Measurements from ENCODE around the gene MED29.
A peak's percentile ranks its signal among the peaks of the same experiment; 100 is the strongest.

Gene MED29

GRCh38 chr19:39390751-39391437 is at the start of gene MED29, which contains the start of gene PAF1:
MED29 (plus strand) TSS chr19:39391378; CDS start chr19:39391423, 45 bp downstream.
PAF1 (minus strand) TSS chr19:39391106; CDS start chr19:39390864, 242 bp downstream.
- peak; percentile 90 for DNase-seq (ENCODE audit: low read depth)

- DNase-seq (ENCODE audit: low read depth), result peak; percentile 98
Measured at GRCh38 chr19:39341719-39342604, 49.2 kb upstream of the MED29 start, which contains the start of gene SAMD4B. SAMD4B (plus strand) TSS chr19:39342421; CDS start chr19:39356894, 14,473 bp downstream.

GRCh38 chr19:39342647-39343305 is 48.4 kb upstream of the MED29 start:
- no peak for DNase-seq (ENCODE audit: low read depth)

- no peak for DNase-seq (ENCODE audit: low read depth)
Measured at GRCh38 chr19:39345956-39346355, 45.2 kb upstream of the MED29 start.

- DNase-seq (ENCODE audit: low read depth), result no peak
Measured at GRCh38 chr19:39347332-39348164, 43.6 kb upstream of the MED29 start.

- DNase-seq (ENCODE audit: low read depth), result no peak
Measured at GRCh38 chr19:39349326-39349725, 41.9 kb upstream of the MED29 start.

- DNase-seq (ENCODE audit: low read depth), result no peak
Measured at GRCh38 chr19:39350156-39350555, 41.0 kb upstream of the MED29 start.

- DNase-seq (ENCODE audit: low read depth), result no peak
Measured at GRCh38 chr19:39351537-39352064, 39.6 kb upstream of the MED29 start.

- DNase-seq (ENCODE audit: low read depth), result no peak
Measured at GRCh38 chr19:39352381-39353255, 38.6 kb upstream of the MED29 start.

GRCh38 chr19:39355253-39355652 is 35.9 kb upstream of the MED29 start:
- DNase-seq (ENCODE audit: low read depth), result no peak

- DNase-seq (ENCODE audit: low read depth), result no peak
Measured at GRCh38 chr19:39356073-39356472, 35.1 kb upstream of the MED29 start.

- DNase-seq (ENCODE audit: low read depth), result no peak
Measured at GRCh38 chr19:39356647-39357046, 34.5 kb upstream of the MED29 start.

GRCh38 chr19:39359026-39359425 is 32.2 kb upstream of the MED29 start:
- no peak for DNase-seq (ENCODE audit: low read depth)

- no peak for DNase-seq (ENCODE audit: low read depth)
Measured at GRCh38 chr19:39360599-39360998, 30.6 kb upstream of the MED29 start.

- DNase-seq (ENCODE audit: low read depth), result no peak
Measured at GRCh38 chr19:39362682-39363657, 28.2 kb upstream of the MED29 start.

GRCh38 chr19:39363901-39364457 is 27.2 kb upstream of the MED29 start:
- DNase-seq (ENCODE audit: low read depth), result no peak

- DNase-seq (ENCODE audit: low read depth), result no peak
Measured at GRCh38 chr19:39365531-39365930, 25.6 kb upstream of the MED29 start.

GRCh38 chr19:39369200-39369599 is 22.0 kb upstream of the MED29 start:
- DNase-seq (ENCODE audit: low read depth), result no peak

- no peak for DNase-seq (ENCODE audit: low read depth)
Measured at GRCh38 chr19:39370735-39371134, 20.4 kb upstream of the MED29 start.

Measured in activated T-cell treated with anti-CD3 and anti-CD28 coated beads for 1 hour (primary cell).